Stomach (tissue), 9 donors: Measurements from ENCODE around the gene SEMA4D. TPM values are rescaled to one million over a fixed set of nuclear protein-coding genes. Genes with fewer than 3 reads are reported as not detected.

ENCODE experiments used
- DNase-seq, 2 donors: peaks; one replicate each; pipeline versions ENCODE4 v3.0.0 to v3.0.0-alpha.2; 2013 to 2019
- H3K27ac ChIP-seq, 5 donors: fragments of 200-600 bp in 4 of 5; sonication (generic) in 4 of 5; one replicate each; pipeline ENCODE4 v1.5.1; 2013 to 2019; ENCODE audit warnings: mild to moderate bottlenecking in 1 of 5, moderate library complexity in 1 of 5
- H3K27me3 ChIP-seq, 3 donors: fragments of 200-600 bp; sonication (generic); one replicate each; pipeline ENCODE4 v1.5.1; 2017 to 2019; ENCODE audit warnings: mixed run types in 1 of 3
- H3K36me3 ChIP-seq, 4 donors: fragments of 200-600 bp; sonication (generic); 1 replicate in 3 of 4; 2 replicates in 1 of 4; pipeline ENCODE4 v1.5.1; 2016 to 2019
- H3K4me1 ChIP-seq, 4 donors: fragments of 200-600 bp; sonication (generic); one replicate each; pipeline ENCODE4 v1.5.1; 2016 to 2019
- H3K4me3 ChIP-seq, 4 donors: fragments of 200-600 bp; sonication (generic) in 3 of 4; one replicate each; pipeline ENCODE4 v1.5.1; 2016 to 2019; ENCODE audit warnings: mild to moderate bottlenecking in 1 of 4
- H3K9me3 ChIP-seq, 4 donors: fragments of 200-600 bp; sonication (generic); one replicate each; pipeline ENCODE4 v1.5.1; 2016 to 2019
- EP300 ChIP-seq: sonication (generic); formaldehyde crosslinking; IDR thresholded peaks from one replicate; pipeline ENCODE4 v1.6.1; 2017; ENCODE audit warnings: antibody characterized with exemption
- POLR2A ChIP-seq, 4 donors: fragments of 450-650 bp; IDR thresholded peaks; one replicate each; pipeline ENCODE4 v1.6.1; 2016; ENCODE audit warnings: antibody characterized with exemption in 4 of 4, control low read depth in 2 of 4, mild to moderate bottlenecking in 1 of 4, moderate library complexity in 1 of 4
- POLR2AphosphoS5 ChIP-seq, 3 donors: sonication (generic); formaldehyde crosslinking; IDR thresholded peaks; one replicate each; pipeline ENCODE4 v1.6.1; 2016; ENCODE audit warnings: antibody characterized with exemption in 3 of 3
- WGBS, 5 donors: extraction: QIAGEN DNeasy Blood & Tissue Kit in 3 of 5; methylation state at CpG; one replicate each; pipeline versions ENCODE4 v1.1.5 to v1.1.7; 2013 to 2018; 5-methylcytosine and 5-hydroxymethylcytosine counted together
- intact Hi-C: fragments of 100-400 bp; cut with DNase I; formaldehyde crosslinking; loops from one replicate; pipeline ENCODE4 v1.15.1; 2023; ENCODE audit warnings: low total_unique reads
- polyA plus RNA-seq, 3 donors: library from polyadenylated mRNA; stranded (reverse); fragments of 200-250 nt; gene quantifications; one replicate each; pipeline ENCODE4 v1.2.3, GENCODE V29; 2013
- total RNA-seq, 5 donors: library from RNA; depleted of rRNA; stranded (reverse); fragments of >200 nt; gene quantifications; one replicate each; pipeline versions ENCODE4 v1.1.0 to v1.2.3, GENCODE V29; 2014 to 2016
- TF ChIP-seq, protein P1 (sequence below), 7 experiments: fragments of 450-650 bp in 4 of 7; fragments of 200-600 bp in 3 of 7; sonication (generic) in 3 of 7; IDR thresholded peaks; one replicate each; pipeline ENCODE4 v1.5.1; 2016 to 2019; ENCODE audit warnings: antibody characterized with exemption in 7 of 7, control low read depth in 2 of 7, mild to moderate bottlenecking in 1 of 7
- donor health status: healthy with polysubstance abuse.
- donor health status: Bipolar disorder and iron deficiency.
- donor health status: healthy.

SEMA4D gene
- total and polyA plus RNA-seq, 8 donors, result 4.9 to 43.3 (median 12.5) TPM

DNA sequence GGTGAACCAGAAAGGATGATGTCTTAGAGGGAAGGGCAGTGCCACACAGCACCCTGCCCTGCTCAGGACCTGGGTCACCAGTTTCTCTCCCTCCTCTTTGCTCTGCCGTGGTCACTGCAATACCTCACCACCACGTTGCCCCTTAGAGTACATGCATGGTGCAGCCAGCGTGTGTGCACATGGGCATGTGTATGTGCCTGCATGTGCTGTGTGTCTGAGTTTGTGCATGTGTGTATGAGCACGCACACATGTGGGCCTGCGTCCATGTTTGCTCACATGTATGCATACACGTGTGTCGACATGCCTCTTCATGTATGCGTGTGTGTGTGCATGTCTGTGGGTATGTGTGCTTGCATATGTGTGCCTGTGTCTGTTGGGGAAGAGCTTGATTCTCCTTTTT is 41.5 kb upstream of the SEMA4D start:
- WGBS, 5 donors, result 93 to 98% (median 96%) methylated on average over 7 to 8 of the region's 8 CpGs
- no peak for DNase-seq
- no peaks in the 10 kb centered on the region for H3K27me3 ChIP-seq
- no peak overlapping the region for H3K27ac ChIP-seq
- peaks cover 0 to 7% (median 0%) of the 10 kb centered on the region in 4 donors for H3K4me1 ChIP-seq
- no peaks in the 10 kb centered on the region for H3K9me3 ChIP-seq
- H3K4me3 ChIP-seq, result no peak overlapping the region
- H3K36me3 ChIP-seq, result no peaks in the 10 kb centered on the region
- no peak for TF ChIP-seq POLR2A (IDR thresholded peaks at IDR 0.05)
- TF ChIP-seq, protein P1, sequence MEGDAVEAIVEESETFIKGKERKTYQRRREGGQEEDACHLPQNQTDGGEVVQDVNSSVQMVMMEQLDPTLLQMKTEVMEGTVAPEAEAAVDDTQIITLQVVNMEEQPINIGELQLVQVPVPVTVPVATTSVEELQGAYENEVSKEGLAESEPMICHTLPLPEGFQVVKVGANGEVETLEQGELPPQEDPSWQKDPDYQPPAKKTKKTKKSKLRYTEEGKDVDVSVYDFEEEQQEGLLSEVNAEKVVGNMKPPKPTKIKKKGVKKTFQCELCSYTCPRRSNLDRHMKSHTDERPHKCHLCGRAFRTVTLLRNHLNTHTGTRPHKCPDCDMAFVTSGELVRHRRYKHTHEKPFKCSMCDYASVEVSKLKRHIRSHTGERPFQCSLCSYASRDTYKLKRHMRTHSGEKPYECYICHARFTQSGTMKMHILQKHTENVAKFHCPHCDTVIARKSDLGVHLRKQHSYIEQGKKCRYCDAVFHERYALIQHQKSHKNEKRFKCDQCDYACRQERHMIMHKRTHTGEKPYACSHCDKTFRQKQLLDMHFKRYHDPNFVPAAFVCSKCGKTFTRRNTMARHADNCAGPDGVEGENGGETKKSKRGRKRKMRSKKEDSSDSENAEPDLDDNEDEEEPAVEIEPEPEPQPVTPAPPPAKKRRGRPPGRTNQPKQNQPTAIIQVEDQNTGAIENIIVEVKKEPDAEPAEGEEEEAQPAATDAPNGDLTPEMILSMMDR (IDR thresholded peaks at IDR 0.05), result no peak
- TF ChIP-seq POLR2AphosphoS5 (IDR thresholded peaks at IDR 0.05), result no peak
- no peak for TF ChIP-seq EP300
- intact Hi-C loops, result no loop called here

DNA sequence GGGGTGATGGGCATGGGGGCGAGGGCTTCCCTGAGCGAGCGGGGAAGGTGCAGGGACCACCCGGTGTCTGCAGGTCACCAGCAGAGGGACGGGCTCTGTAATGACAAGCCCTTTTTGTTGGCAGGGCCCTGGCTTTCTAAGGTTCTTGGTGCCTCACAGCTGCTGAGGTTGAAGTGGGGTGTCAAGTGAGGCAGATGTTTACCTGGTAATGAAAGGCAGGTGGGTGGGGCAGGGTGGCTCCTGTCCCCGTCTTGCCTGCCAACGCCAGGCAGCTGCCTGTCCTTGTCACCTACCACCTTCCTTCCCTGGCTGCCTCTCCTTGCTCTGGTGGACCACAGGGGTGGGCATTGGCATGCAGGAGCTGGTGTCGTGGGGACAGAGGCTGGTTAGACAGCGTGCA is 41.0 kb upstream of the SEMA4D start:
- H3K36me3 ChIP-seq, result no peaks in the 10 kb centered on the region
- 86 to 95% (median 90%) methylated on average over 4 to 9 of the region's 9 CpGs for WGBS, 5 donors
- H3K27me3 ChIP-seq, result no peaks in the 10 kb centered on the region
- TF ChIP-seq POLR2A (IDR thresholded peaks at IDR 0.05) (no peak), POLR2AphosphoS5 (IDR thresholded peaks at IDR 0.05) (no peak), EP300 (no peak)
- TF ChIP-seq, protein P1 (IDR thresholded peaks at IDR 0.05), result no peak
- H3K4me3 ChIP-seq, result no peak overlapping the region
- peaks cover 0 to 7% (median 0%) of the 10 kb centered on the region in 4 donors for H3K4me1 ChIP-seq
- H3K9me3 ChIP-seq, result no peaks in the 10 kb centered on the region
- intact Hi-C loops, result no loop called here
- DNase-seq, result no peak
- no peak overlapping the region for H3K27ac ChIP-seq

DNA sequence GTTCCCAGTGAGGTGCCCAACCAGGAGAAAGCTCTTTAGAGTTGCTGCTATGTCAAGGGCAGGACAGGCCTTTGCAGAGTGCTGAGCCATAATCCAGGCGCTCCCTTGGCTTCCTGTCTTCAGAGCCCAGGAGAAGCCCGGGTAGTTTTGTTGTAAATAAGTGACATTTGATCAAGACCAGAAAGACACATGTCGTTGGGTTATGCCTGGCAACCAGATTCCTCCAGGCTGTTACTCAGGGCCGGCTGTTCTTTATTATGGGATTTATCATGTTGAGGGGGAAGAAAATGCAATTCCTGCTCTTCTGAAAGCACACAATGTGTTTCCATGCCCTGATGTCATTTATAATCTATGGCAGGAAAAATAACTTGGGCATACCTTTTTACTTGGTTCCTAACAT is 39.3 kb upstream of the SEMA4D start:
- H3K9me3 ChIP-seq, result no peaks in the 10 kb centered on the region

DNA sequence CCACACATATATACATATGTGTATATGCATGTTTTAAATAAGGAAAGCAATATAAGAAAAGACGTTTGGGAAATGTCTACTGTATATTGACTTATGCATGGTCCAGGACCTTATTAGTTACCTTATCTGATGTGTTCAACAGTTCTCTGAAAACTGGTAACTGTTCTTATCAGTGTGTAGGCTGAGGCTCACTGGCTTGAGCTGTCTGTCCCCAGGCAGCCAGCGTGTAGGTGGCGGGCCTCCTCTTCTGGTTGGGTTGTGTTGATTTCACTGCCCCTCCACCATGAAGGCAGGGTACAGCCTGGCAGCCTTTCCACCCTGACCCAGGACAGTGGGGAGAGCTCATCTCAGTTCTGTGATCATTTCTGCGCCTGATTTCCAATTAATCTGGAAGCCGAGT is 38.7 kb upstream of the SEMA4D start:
- peak overlapping the region; percentile 1 to 55 (median 29) for H3K27ac ChIP-seq
- no peaks in the 10 kb centered on the region for H3K9me3 ChIP-seq
- no peaks in the 10 kb centered on the region for H3K27me3 ChIP-seq
- no peak overlapping the region for H3K4me3 ChIP-seq
- DNase-seq, result no peak
- peaks cover 0 to 15% (median 5%) of the 10 kb centered on the region in 4 donors for H3K4me1 ChIP-seq
- WGBS, 5 donors, result 54 to 78% (median 70%) methylated on average over 5 of the region's 5 CpGs
- TF ChIP-seq EP300 (no peak), POLR2AphosphoS5 (IDR thresholded peaks at IDR 0.05) (no peak), POLR2A (IDR thresholded peaks at IDR 0.05) (no peak)
- TF ChIP-seq, protein P1 (IDR thresholded peaks at IDR 0.05), result no peak
- intact Hi-C loops, result no loop called here
- H3K36me3 ChIP-seq, result no peaks in the 10 kb centered on the region

More for the DNA sequence above, 39.3 kb upstream of the SEMA4D start:
- TF ChIP-seq, protein P1 (IDR thresholded peaks at IDR 0.05), result no peak
- TF ChIP-seq POLR2A (IDR thresholded peaks at IDR 0.05), result no peak
- no peak for TF ChIP-seq EP300
- TF ChIP-seq POLR2AphosphoS5 (IDR thresholded peaks at IDR 0.05), result no peak
- H3K4me1 ChIP-seq, result peaks cover 0 to 11% (median 5%) of the 10 kb centered on the region in 4 donors
- H3K27me3 ChIP-seq, result no peaks in the 10 kb centered on the region
- DNase-seq, result no peak
- H3K4me3 ChIP-seq, result no peak overlapping the region
- no peaks in the 10 kb centered on the region for H3K36me3 ChIP-seq
- intact Hi-C loops, result no loop called here
- peak overlapping the region; percentile 1 to 55 (median 29) for H3K27ac ChIP-seq
- 76 to 87% (median 83%) methylated on average over 3 to 4 of the region's 4 CpGs for WGBS, 5 donors
